ENCODE results near the gene DNER.
"Not testable (repeated sequence)": the region's sequence is repeated elsewhere in the genome, so short reads cannot be mapped to it uniquely, and the experiment has no call there.

Gene DNER

DNA sequence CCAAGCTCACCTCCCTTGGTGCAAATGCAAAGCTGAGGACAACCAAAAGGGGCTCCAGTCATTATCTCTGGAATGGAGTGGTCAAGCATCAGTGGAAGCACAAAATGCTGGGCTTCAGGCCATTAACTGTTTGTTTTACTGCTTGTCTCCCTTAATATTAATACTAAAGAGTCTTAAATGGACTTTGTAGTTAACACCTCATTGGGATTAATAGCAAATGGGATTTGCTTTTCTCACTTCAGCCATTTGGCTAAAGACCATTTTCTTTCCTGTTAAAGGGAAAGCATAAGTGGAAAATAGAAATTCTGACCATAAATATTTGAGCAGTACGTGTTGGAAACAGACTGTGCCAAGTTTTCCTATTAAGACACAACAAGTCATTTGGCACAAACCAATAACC is 154.4 kb downstream of the DNER start:
- DNase-seq: no peak

DNA sequence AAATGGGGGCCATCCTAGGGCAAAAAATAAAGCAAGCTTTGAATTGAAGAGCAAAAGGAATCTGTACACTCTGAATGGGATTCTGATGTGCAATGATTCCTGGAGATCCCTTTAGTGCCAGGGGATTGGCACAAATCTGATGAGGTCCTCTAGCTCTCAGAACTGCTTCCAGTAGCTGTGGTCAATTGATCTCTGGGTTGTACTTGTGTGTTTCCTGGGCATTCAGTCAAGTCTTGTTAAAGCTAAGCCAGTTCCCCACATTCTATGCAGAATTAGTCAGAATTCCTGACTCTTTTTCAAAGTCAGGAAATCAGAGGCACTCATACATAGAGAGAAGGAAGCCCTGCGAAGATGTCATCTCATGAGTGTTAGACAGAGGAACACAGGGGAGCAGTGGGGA is 161.3 kb downstream of the DNER start:
- no peak for DNase-seq

DNA sequence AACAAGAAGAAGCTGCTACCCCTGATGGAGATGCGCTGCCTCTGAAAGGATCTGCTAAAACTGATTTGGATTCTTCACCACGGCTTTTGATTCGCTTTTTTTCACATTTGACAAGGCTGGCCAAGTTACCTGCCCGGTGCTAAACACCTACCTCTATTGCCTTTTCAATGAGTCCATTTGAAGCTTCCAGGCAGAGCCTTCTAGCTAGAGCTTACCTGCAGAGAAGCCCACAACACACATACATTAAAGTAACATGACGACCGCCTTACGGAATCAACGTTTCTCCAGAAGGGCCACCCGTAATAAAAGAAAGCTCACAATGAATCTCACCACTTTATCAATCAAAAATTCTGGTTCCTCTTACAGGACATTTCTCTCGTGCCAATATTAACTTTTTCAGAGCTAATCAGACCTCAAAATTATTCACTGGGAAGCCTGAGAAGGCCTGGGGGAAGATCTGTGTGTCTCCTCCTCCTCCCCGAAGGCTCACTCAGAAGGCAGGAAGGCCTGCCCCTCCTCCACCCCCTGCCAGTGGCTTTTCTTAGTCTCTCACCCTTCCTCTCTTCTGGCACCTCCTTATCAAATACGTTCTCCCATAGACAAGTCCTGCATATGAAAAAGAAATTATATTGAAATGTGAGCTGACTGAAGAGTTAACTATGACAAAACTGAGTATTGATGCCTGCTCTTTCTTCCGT is 171.0 kb downstream of the DNER start:
- no peak for DNase-seq

DNA sequence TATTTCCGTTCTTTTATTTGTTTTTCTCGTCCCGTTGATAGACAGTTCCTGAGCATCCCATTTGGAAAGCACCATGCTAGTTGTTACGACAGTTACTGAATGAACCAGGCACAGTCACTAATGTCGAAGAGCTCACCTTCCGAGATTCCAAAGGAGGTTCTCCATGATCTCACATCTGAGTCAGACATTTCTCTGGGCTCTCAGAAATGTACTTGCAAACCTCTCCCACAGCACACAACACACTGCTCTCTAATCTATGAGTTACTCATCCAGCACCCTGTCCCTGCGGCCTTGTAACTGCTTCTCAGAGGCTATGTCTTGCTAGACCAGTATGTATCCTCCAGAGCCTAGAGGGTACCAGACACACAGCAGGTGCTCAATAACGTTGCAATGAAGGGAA is 174.7 kb downstream of the DNER start:
- no peak for DNase-seq

DNA sequence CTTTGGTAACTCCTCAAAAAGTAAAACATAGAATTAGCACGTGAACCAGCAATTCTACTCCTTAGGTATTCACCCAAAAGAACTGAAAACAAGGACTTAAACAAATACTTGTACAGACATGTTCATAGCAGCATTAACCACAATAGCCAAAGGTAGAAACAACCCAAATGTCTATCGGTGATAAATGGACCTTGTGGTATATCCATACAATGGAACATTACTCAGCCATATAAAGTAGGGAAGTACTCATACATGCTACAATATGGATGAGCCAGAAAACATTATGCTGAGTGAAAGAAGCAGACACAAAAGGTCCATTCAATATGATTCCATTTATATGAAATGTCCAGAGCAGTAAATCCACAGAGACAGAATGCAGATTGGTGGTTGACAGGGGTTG is 182.8 kb downstream of the DNER start:
- no peak for DNase-seq

DNA sequence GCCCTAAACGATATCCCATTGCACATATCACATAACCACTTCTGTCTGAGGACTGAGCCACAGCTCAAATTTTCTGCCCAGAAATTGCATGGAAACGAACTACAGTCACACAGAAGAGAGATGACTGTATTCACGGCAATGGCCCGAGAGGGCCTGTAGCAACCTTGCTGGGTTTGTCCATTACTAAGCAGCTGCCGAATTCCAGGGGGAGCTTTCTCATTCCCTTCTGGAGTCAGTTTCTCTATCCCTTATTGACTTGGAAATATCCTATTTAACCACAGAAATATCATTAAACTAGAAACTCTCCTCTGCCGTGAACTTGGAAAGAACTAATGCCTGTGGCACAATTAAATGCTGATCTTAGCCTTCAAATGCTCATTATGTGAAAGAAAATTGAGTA is 183.9 kb downstream of the DNER start:
- no peak for DNase-seq

DNA sequence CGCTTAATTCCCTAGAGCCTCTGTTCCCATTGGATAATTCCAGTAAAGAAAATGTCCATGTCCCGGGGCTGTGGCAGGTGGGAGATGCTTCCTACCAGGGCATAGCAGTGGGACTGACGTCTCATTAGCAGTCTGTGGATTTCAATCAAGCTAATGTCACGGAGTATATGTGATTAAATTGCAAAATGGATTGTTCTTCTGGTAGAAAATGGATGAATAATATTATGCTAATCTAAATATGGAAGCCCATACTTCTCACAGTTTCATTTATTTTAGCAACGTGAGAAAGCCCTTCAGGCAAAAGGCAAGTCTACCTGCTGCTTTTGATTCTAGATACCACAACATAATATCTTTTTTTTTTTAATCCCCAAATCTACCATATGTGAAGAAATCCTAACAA is 185.5 kb downstream of the DNER start:
- DNase-seq: no peak

DNA sequence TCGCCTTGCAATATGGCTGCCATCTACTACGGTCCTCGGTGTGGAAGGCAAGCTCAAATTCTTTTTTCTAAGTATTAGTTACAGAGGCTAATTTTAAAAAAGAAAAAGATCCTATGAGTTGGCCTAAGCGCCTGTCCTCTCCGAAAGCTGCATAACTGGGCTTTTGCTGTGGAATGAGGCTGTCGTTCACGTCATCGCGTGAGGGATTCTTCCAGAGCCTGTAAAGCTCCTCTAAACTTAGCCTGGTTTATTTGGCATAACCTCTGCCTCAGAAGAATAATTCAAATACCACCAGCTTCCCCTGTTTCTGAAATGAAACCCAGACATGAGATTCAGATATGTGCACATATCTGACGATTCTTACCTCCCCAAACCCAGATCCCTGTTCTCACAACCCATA is 187.4 kb downstream of the DNER start:
- DNase-seq: no peak

DNA sequence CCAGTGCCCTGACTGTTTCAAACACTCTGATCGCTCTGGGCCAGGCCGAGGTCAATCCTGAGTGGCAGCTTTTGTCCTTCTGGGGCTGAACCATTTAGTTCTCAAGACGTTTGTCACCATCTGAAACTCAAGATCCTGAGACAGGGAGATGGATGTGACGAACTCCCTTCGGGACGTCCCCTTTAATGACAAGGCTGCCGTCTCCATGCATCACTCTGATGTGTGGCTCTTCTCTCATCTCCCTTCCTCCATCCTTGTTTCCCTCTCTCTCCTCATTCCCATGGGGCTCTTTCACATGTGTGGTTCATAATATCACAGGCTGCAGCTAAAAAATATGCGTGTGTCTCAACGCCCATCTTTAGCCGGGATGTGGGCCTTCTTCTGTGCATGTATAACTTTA is 189.6 kb downstream of the DNER start:
- no peak for DNase-seq

DNA sequence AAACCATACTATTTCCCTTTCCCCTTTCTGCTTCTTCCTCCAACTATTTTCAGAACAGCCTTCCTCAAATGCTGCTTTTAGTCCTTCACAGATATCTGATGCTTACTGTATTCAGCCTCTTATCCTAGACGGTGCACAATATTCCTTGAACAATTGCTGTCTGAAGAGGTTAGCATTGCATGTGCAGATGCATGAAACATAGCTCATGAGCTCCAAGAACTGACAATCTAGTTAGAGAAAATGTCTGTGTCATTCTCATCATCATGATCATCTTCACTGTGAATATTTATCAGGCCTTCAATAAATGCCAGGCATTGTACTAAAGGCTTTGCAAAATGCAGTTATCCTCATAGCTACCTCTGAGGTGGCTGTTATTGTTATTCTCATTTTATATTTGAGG is 190.7 kb downstream of the DNER start:
- no peak for DNase-seq

DNA sequence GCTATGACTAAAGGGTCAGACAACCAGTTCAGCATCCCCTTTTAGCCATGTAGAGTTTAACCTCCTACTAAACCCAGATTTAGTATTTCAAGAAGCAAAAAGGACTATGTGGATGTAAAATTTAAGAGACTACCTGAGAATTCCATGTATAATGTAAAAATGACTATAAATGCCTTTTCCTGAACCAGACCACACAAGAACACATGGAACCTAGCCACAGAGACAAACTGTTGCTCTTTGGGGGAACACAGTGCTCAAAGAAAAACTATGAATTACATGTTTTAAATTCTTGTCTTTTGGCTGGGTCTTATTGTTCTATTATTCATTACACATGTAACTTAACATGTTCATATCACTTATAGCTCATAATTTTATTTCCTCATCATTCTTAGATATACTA is 192.8 kb downstream of the DNER start:
- no peak for DNase-seq

DNA sequence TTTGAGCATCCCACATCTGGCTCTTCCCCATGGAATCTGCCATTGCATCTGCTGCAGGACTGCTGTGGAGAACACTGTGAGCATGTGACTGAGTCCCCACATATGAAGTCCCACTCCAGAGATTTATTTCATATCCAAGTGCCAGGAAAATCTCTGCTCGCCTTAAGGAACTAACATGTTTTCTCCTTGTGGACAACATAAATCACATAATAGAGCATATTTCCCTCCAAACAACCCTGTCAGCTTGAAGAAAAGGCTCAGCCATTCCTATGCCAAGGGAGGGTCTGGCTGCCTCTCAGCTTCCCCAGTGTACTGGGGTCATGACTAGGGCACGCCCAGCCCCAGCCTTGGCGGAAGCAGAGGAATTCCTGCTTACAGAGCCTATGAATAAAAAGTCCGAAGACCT is 193.7 kb downstream of the DNER start:
- DNase-seq: no peak

DNA sequence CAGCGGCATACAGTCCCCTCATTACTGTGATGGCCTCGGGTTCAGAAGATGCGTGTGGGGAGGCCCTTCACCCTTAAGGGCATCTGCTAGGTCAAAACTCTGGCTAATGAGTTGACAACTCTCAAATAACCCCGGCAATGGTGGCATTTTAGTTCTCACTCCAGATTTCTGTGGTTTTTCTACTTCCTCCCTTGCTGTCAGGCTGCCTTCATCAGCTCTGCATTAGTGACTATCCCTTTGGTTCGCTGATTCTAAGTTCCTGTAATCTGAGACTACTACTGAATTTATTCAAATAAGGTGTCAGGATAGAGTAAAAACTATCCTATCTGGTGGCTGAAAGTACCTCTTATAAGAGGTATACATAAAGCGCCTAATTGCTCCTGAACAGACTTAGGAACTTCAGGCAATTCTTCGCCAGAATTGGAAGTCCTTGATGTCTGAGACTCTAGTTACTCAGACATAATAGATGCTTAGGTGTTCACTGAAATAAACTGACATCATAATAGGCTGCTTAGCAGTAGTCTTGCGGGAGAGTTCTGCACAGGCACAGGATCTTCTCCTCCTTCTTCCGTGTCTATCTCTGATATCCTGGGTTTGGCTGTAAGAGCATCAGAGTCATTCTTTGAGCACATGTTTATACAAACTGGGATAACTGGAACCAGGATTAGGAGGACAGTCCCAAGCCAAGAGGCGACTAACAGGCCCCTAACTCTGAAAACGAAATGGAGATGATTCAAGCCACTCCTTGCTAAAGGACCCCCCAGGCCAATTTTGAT is 194.5 kb downstream of the DNER start:
- DNase-seq: no peak

DNA sequence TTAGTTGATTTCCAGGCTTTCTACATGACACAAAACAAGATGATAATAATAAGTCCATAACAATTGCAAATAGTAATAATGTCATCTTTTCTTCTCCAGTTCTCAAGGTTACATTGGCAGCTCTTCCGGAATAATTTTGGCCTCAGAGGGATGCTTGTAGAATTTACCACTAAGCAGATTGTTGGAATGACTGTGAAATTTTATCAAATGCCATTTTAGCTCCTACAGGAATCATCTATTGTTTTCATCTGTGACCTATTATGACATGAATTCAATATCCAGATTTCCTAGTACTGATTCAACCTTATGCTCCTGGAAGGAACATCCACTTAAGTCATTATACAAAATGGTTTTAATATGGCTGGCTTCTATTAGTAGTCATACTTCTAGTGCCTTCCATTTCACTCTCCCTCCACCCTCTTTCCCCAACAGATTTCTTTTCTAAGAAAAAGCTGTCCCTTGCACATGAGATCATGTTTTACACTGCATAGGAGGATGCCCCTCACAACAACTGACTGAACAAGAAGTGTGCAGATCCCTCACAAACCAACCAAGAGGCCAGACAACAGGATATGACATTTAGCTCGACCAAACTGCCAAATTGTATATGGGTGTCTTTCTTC is 200.0 kb downstream of the DNER start:
- DNase-seq: no peak

DNA sequence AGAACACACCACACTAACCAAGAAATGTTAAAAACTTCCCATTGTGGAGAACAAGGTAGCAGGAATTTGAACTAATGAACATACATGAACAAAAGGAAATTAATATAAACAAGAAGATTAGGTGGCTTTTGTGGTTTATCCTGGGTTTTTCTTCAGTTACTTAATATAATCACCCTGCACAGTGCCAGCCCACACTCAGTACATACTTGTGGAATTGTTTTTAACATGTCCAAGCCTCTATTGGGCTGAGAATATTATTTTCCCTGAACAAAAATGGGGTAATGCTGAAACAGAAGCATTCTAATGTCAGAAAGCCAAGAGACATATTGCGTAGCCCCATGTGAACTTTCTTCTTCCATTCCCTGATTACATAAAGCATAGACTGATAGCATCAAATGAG is 202.8 kb downstream of the DNER start:
- no peak for DNase-seq

DNA sequence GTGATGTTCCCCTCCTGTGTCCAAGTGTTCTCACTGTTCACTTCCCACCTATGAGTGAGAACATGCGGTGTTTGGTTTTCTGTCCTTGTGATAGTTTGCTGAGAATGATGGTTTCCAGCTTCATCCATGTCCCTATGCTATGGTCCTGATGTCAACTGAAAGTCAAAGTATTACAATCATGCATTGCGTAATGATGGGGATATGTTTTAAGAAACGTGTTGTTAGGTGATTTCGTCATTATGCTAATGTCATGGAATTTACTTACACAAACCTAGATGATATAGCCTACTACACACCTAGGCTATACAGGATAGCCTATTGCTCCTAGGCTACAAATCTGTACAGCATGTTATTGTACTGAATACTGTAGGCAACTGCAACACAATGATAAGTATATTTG is 207.7 kb downstream of the DNER start:
- not testable (repeated sequence) for DNase-seq

DNA sequence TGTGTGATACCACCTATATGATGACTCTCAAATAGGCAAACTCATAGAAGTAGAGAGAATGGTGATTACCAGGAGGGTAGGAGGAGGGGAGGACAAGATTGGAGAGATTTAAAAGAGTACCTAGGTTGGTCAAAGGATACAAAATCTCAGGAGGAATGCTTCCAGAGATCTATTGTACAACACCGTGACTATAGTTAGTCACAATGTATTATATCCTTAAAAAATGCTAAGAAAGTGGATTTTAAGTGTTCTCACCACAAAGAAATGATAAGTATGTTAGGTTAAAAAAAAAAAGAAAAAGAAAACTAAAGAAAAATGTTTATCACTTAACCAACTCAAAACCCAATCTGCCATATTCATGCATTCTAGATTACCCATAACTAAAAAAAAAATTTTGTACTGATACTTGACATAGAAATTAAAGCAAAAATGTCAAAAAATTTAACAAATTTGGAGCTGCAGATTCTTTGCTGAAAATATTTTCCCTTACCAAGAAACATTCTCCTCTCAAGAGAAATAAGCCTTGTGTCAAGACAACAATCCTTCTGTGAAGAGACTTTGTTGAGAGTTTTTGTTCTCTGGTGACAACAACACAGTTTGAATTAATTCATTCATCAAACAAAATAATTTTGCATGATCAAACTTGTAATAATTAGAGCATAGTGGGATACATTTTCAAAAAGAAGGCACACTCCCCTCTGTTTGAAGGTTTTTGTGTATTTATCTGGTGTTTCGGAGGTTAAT is 213.1 kb downstream of the DNER start:
- no peak for DNase-seq

DNA sequence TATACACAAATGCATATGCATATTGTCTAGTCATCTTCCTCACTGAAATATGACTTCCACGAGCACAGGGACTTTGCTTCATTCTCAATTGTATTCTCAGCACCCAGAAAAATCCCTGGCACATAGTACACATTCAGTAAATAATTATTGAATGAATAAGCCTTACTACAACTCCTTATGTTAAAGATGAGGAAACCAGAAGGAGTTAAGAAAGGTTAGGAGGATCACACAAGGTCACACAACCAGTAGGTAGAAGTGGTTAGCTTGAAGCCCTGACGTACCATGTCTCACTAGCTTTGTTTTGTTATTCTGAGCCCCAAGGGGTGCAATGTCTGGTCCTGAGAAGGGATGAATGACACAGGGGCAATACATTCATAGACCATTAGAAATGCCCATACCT is 222.3 kb downstream of the DNER start:
- DNase-seq: no peak

DNA sequence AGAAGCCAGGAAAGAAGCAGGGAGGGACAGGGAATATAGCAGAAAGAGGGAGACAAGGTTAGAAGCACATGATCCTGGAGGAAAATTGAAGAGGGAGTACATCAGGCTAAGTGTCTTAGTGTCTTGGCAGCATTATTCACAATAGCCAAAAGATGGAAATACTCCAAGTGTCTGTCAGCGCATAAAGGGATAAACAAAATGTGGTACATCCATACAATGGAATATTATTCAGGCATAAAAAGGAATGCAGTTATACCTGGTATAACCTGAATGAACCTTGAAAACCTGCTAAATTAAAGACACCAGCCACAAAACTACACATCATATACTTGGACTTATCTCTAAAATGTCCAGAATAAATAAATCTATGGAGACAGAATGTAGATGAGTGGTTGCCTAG is 224.2 kb downstream of the DNER start:
- DNase-seq: no peak

DNA sequence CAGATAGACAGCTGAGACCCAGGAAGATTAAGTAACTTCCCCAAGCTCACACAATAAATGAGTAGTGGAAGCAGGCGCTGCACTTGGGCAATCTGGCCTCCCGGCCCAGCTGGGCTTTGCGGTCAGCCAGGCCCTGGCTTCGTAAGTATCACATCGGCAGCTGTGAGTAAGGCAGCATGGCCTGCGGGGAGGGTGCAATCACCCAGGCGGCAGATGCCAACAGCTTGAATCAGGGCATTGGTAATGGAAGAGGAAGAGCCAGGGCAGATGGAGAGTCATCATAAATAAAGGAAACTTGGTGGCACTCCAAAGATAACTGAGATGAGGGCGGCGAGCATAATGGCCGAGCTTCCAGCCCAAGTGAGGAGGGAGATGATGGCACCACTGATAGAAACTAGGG is 225.3 kb downstream of the DNER start:
- no peak for DNase-seq

DNA sequence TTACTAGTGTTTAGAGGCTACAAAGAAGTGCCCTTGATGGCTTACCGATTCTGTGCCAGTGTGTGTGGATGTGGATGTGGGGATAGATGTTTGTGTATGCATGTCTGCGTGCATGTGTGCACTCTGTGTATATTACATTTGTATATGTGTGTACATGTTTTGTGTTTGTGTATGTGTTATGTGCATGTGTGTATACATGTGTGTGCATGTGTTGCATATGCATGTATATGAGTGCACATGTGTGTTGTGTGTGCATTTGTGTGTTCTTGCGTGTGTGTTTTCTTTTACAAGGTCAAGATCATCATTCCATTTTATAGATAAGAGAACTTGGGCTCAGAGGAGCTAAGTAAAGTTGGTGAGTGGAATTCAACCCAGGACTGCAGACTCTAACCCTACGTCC is 226.1 kb downstream of the DNER start:
- DNase-seq: no peak

DNA sequence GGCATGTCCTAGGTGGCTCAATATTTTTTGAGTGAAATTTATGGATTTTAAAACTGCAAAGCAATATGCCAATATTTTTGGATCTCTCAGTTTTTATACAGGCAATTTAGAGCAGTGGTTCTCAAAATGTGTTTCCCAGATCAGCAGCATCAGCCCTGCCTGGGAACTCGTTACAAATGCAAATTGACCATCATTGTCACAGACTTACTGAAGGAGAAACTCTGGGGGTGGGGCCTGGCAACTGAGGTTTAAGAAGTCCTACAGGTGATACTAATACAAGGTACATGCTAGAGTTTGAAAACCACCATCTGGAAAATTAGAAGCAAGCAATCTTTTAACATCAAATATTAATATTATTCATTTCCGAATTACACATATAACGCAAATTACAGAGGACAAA is 227.7 kb downstream of the DNER start:
- no peak for DNase-seq

DNA sequence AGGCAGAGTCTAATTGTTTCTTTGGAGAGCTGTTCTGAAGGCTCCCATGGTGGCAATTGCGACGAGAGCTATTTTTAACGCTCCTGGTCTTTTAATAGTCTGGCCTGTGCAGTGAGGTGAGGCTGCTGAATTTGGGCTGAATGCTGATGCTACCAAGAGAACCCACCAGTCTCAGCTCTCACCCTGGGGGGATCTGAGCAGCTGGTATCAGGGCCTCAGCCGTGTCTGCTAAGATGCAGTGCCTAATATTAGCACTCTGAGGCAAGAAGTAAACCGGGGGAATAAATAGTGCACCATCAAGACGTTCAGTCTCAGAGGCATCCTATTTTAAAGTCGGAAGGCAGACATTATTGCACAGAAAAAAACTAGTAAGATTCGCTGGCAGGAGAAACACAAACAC is 228.5 kb downstream of the DNER start:
- no peak for DNase-seq

DNA sequence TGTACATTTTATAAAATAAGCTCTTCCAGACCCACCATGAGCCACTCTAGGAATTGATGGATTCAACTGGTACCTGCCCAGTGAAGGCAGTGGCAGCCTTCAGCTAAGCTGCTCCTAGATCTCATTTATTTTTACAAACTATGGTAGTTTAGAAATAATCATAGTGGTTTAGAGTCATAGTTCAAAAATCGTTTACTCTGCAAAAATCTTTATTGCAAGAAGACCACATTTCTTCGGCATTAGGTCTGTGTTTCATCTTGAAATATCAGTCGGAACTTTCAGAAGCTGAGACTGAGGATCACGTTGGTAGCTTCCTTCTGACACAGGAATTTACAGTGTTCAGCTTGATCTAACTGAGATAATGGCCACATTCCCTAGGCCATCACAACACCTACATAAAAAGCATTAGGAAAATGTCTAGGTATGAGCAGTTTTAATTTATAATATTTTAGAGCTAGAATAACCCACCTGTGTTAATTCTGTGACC is 237.0 kb downstream of the DNER start:
- DNase-seq: no peak

Data from NCI-H774 (cell line).